DLD1 (cell line): ENCODE data around the gene GPS1.

ENCODE experiments used
- in situ Hi-C: cut with HindIII; loops from 2 replicates; pipeline ENCODE4 v1.10.0; 2017; ENCODE audit warnings: low sequenced_read_pairs

Gene GPS1

GRCh38 chr17:82100502-82101298 is 49.0 kb downstream of the GPS1 start:
- in situ Hi-C loops: no loop called here

GRCh38 chr17:82101301-82101715 is 49.6 kb downstream of the GPS1 start:
- in situ Hi-C loops: no loop called here

GRCh38 chr17:82101767-82102679 is 50.3 kb downstream of the GPS1 start:
- in situ Hi-C loops: no loop called here

- in situ Hi-C loops: no loop called here
These were observed 52.1 kb downstream of the GPS1 start for GRCh38 chr17:82103553-82104451.

- in situ Hi-C loops: no loop called here
These were observed 53.2 kb downstream of the GPS1 start for GRCh38 chr17:82104797-82105416.

GRCh38 chr17:82105417-82105881 is 53.8 kb downstream of the GPS1 start:
- in situ Hi-C loops: no loop called here

- in situ Hi-C loops: no loop called here
These were observed 54.4 kb downstream of the GPS1 start for GRCh38 chr17:82105882-82106687.

GRCh38 chr17:82106688-82107305 is 55.1 kb downstream of the GPS1 start:
- in situ Hi-C loops: no loop called here
